ENCODE data around the gene CAPNS1. TPM values are rescaled to one million over a fixed set of nuclear protein-coding genes. Genes with fewer than 3 reads are reported as not detected.

CAPNS1 gene
- total RNA-seq, 4 donors from 2014 or later = 153 to 179 (median 166) TPM

DNA sequence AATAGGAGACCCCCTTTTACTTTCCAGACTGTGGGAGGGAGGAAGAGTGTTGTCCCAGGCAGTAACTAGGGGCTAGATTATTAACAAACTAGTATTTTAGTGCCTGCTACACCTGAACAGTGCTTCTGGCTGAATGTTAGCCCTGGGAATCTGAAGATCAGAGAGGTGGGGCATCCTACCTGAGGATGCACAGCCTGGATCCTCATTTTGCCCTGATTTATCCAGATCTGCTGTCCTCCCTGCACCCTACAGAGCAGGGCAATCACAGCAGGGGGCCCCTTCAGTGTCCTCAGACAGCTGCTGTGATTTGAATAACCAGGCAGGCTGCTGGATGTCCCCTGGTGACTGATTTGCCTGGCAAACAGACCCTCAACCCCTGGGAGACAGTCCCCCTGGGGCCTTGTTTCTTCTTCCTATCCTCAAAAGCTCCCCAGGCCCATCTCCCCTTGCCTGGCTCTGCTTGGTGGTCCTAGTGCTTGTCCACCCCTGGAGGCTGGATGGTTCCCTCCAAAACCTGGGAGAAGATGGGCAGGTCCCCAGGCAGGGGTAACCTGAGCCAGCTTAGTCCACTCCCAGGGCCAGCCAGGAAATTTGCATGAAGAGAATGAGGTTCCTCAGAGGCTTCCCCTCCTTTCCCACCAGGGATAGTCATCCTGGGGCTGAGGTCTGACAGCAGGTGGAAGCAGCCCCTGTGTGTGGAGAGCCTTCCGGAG lies 29.2 kb upstream of the CAPNS1 start, which contains the start of gene OVOL3:
Gene OVOL3 (plus strand): TSS at position 657 of the 713 bp plus-strand sequence. CDS start 60 bp downstream, outside the sequence.
- H3K27ac ChIP-seq = no peak within 1 kb of the TSS
- WGBS, 2 donors = 100% methylated on average over 1 of the region's 1 CpG
- H3K36me3 ChIP-seq = peaks cover 8 to 23% of the 10 kb centered on the region in 2 donors
- no peak for DNase-seq
- no peaks in the 10 kb centered on the region for H3K9me3 ChIP-seq
- H3K4me1 ChIP-seq = peaks cover 7 to 9% of the 10 kb centered on the region in 2 donors
- intact Hi-C loops (cut with DNase I) = loop anchor here (5.0 kb wide), 1 partner anchor 53 kb away; no protein-coding TSS in a partner anchor
- TF ChIP-seq POLR2A (IDR thresholded peaks at IDR 0.05) = no peak
- TF ChIP-seq, protein P1, sequence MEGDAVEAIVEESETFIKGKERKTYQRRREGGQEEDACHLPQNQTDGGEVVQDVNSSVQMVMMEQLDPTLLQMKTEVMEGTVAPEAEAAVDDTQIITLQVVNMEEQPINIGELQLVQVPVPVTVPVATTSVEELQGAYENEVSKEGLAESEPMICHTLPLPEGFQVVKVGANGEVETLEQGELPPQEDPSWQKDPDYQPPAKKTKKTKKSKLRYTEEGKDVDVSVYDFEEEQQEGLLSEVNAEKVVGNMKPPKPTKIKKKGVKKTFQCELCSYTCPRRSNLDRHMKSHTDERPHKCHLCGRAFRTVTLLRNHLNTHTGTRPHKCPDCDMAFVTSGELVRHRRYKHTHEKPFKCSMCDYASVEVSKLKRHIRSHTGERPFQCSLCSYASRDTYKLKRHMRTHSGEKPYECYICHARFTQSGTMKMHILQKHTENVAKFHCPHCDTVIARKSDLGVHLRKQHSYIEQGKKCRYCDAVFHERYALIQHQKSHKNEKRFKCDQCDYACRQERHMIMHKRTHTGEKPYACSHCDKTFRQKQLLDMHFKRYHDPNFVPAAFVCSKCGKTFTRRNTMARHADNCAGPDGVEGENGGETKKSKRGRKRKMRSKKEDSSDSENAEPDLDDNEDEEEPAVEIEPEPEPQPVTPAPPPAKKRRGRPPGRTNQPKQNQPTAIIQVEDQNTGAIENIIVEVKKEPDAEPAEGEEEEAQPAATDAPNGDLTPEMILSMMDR (IDR thresholded peaks at IDR 0.05) = no peak
- no peak within 1 kb of the TSS for H3K4me3 ChIP-seq (replicated peaks in 1 of 3)
- H3K27me3 ChIP-seq = no peaks in the 10 kb centered on the region

DNA sequence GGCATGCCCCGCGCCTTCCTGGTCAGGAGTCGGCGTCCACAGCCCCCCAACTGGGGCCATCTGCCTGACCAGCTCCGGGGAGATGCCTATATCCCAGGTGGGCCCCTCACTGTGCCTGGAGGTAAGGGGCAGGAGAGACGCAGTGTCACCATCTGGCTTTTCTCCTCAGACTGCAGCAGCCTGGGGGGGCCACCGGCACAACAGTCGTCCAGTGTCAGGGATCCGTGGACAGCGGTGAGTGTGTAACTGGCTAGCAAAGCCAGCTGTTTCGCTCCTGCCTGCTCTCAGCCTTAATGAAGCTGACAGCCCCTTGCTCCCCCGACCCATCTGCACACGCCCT lies 28.7 kb upstream of the CAPNS1 start:
- H3K36me3 ChIP-seq = peaks cover 8 to 23% of the 10 kb centered on the region in 2 donors
- no peak overlapping the region for H3K27ac ChIP-seq
- TF ChIP-seq POLR2A (IDR thresholded peaks at IDR 0.05) = no peak
- TF ChIP-seq, protein P1 (IDR thresholded peaks at IDR 0.05) = no peak
- no peaks in the 10 kb centered on the region for H3K9me3 ChIP-seq
- H3K4me1 ChIP-seq = peaks cover 11 to 13% of the 10 kb centered on the region in 2 donors
- WGBS, 2 donors = 82% methylated on average over 6 of the region's 13 CpGs; no CpG with 5 or more reads in 1 of the 2 donors
- intact Hi-C loops (cut with DNase I) = loop anchor here (5.0 kb wide), 1 partner anchor 54 kb away; no protein-coding TSS in a partner anchor
- H3K27me3 ChIP-seq = no peaks in the 10 kb centered on the region
- no peak overlapping the region for H3K4me3 ChIP-seq (replicated peaks in 1 of 3)
- DNase-seq = no peak

DNA sequence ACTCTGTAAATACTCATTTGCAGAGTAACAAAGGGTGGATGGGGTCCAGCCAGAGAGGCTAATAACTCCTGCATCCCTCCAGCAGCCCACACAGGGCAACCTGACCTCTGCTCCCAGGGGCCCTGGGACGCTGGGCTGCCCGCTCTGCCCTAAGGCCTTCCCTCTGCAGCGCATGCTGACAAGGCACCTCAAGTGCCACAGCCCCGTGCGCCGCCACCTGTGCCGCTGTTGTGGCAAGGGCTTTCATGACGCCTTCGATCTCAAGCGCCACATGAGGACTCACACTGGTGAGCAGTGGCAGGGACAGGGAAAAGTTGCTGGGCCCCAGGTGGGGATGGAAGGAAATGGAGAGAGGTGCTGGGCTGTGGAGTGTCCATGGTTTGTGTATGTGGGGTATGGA lies 27.2 kb upstream of the CAPNS1 start:
- 95 to 98% methylated on average over 10 of the region's 10 CpGs for WGBS, 2 donors
- H3K9me3 ChIP-seq = no peaks in the 10 kb centered on the region
- H3K27ac ChIP-seq = no peak overlapping the region
- intact Hi-C loops (cut with DNase I) = loop anchor here (5.0 kb wide), 1 partner anchor 55 kb away; no protein-coding TSS in a partner anchor
- DNase-seq = no peak
- H3K36me3 ChIP-seq = peaks cover 8 to 23% of the 10 kb centered on the region in 2 donors
- H3K27me3 ChIP-seq = no peaks in the 10 kb centered on the region
- H3K4me3 ChIP-seq (replicated peaks in 1 of 3) = no peak overlapping the region
- H3K4me1 ChIP-seq = peaks cover 15 to 16% of the 10 kb centered on the region in 2 donors
- TF ChIP-seq POLR2A (IDR thresholded peaks at IDR 0.05) = no peak
- TF ChIP-seq, protein P1 (IDR thresholded peaks at IDR 0.05) = no peak

DNA sequence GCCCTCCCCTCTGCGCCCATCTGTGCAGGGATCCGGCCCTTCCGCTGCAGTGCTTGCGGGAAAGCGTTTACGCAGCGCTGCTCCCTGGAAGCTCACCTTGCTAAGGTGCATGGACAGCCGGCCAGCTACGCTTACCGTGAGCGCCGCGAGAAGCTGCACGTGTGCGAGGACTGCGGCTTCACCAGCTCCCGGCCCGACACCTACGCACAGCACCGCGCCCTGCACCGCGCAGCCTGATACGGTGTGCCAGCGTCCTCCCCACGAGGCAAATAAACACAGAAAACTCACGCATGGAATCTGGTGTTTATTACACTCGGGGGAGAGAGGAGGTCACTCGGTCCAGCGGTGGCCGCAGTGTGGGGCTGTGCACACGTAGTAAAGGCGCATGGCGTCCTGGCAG lies 26.4 kb upstream of the CAPNS1 start:
- DNase-seq = no peak
- H3K9me3 ChIP-seq = no peaks in the 10 kb centered on the region
- intact Hi-C loops (cut with DNase I) = loop anchor here (5.0 kb wide), 1 partner anchor 56 kb away; no protein-coding TSS in a partner anchor
- H3K27me3 ChIP-seq = no peaks in the 10 kb centered on the region
- peaks cover 15 to 16% of the 10 kb centered on the region in 2 donors for H3K4me1 ChIP-seq
- no peak overlapping the region for H3K4me3 ChIP-seq (replicated peaks in 1 of 3)
- H3K36me3 ChIP-seq = peaks cover 12 to 23% of the 10 kb centered on the region in 2 donors
- WGBS, 2 donors = 90 to 91% methylated on average over 34 of the region's 34 CpGs
- TF ChIP-seq, protein P1 (IDR thresholded peaks at IDR 0.05) = no peak
- no peak for TF ChIP-seq POLR2A (IDR thresholded peaks at IDR 0.05)
- H3K27ac ChIP-seq = no peak overlapping the region

Measured in thyroid gland (tissue), 4 donors.